NAMALWA (cell line): ENCODE data around the gene BNC2.
"Not testable (repeated sequence)": the region's sequence is repeated elsewhere in the genome, so short reads cannot be mapped to it uniquely, and the experiment has no call there.

Experiments
- DNase-seq: peaks from one replicate; pipeline ENCODE4 v3.0.0-alpha.2; 2015; ENCODE audit warnings: low spot score

Gene BNC2

GRCh38 chr9:16501141-16501540 is 369.3 kb downstream of the BNC2 start:
- no peak for DNase-seq

- DNase-seq: no peak
Observed at GRCh38 chr9:16500386-16500785, 370.1 kb downstream of the BNC2 start.

GRCh38 chr9:16499892-16500291 is 370.6 kb downstream of the BNC2 start:
- no peak for DNase-seq

- no peak for DNase-seq
Observed at GRCh38 chr9:16496908-16497307, 373.6 kb downstream of the BNC2 start.

- no peak for DNase-seq
Observed at GRCh38 chr9:16487915-16488314, 382.6 kb downstream of the BNC2 start.

- no peak for DNase-seq
Observed at GRCh38 chr9:16485575-16486321, 384.7 kb downstream of the BNC2 start.

- DNase-seq: no peak
Observed at GRCh38 chr9:16485160-16485559, 385.3 kb downstream of the BNC2 start.

GRCh38 chr9:16484744-16485143 is 385.7 kb downstream of the BNC2 start:
- DNase-seq: no peak

GRCh38 chr9:16484180-16484579 is 386.3 kb downstream of the BNC2 start:
- DNase-seq: no peak

- no peak for DNase-seq
Observed at GRCh38 chr9:16482764-16483163, 387.7 kb downstream of the BNC2 start.

GRCh38 chr9:16480584-16480983 is 389.9 kb downstream of the BNC2 start:
- not testable (repeated sequence) for DNase-seq

- no peak for DNase-seq
Observed at GRCh38 chr9:16475996-16476395, 394.5 kb downstream of the BNC2 start.

- no peak for DNase-seq
Observed at GRCh38 chr9:16475257-16475656, 395.2 kb downstream of the BNC2 start.

GRCh38 chr9:16469184-16469583 is 401.3 kb downstream of the BNC2 start:
- peak; percentile 1 for DNase-seq

- no peak for DNase-seq
Observed at GRCh38 chr9:16461851-16462250, 408.6 kb downstream of the BNC2 start.

- DNase-seq: no peak
Observed at GRCh38 chr9:16461137-16461840, 409.2 kb downstream of the BNC2 start.

- no peak for DNase-seq
Observed at GRCh38 chr9:16460696-16461095, 409.8 kb downstream of the BNC2 start.

- DNase-seq: no peak
Observed at GRCh38 chr9:16459421-16460148, 410.9 kb downstream of the BNC2 start.

GRCh38 chr9:16458696-16459420 is 411.6 kb downstream of the BNC2 start:
- no peak for DNase-seq

- DNase-seq: no peak
Observed at GRCh38 chr9:16455842-16456241, 414.6 kb downstream of the BNC2 start.

GRCh38 chr9:16453390-16453789 is 417.1 kb downstream of the BNC2 start:
- no peak for DNase-seq

- no peak for DNase-seq
Observed at GRCh38 chr9:16450578-16450977, 419.9 kb downstream of the BNC2 start.
